HCT116 (cell line): ENCODE measurements around the gene KMT2E. TPM values are rescaled to one million over a fixed set of nuclear protein-coding genes. Genes with fewer than 3 reads are reported as not detected.

Experiments used
- ATAC-seq: fragments of 200-7000 bp; cut with Tn5 transposase; 2 replicates; pipeline ENCODE4 v1.9.1; 2020; ENCODE audit warnings: mild to moderate bottlenecking, moderate library complexity
- BruUV-seq: library from RNA; stranded (reverse); fragments of 400-500 nt; replicated peaks from 2 replicates; lab custom pipeline; 2021; lab: Mats Ljungman, UMichigan
- CTCF ChIA-PET: fragments of 300-600 bp; sonication (Branson Sonifier 250); formaldehyde crosslinking; loops from one replicate; lab custom pipeline; 2021; ENCODE audit warnings: antibody characterized with exemption; lab: Charles Lee
- POLR2A ChIA-PET: fragments of 300-600, 350-600 bp; sonication (Branson Sonifier 250); formaldehyde crosslinking; loops from one replicate; lab custom pipeline; 2021; ENCODE audit warnings: antibody characterized with exemption; lab: Charles Lee
- RAD21 ChIA-PET, 2 experiments: fragments of 300-600 bp; sonication (Branson Sonifier 250); formaldehyde crosslinking; loops; one replicate each; lab custom pipeline; 2023; ENCODE audit warnings: low total read pairs in 2 of 2; ENCODE audit not compliant: uncharacterized antibody in 2 of 2, unreplicated experiment in 2 of 2, low non-redundant PET in 1 of 2; lab: Charles Lee
- DNase-seq: peaks from one replicate; pipeline ENCODE4 v3.0.0-alpha.2; 2010; ENCODE audit warnings: low read depth, low spot score
- H2AFZ ChIP-seq: fragments of 200-600 bp; shearing (Covaris generic), sonication (generic); 2 replicates; pipeline ENCODE4 v1.6.1; 2017; ENCODE audit warnings: low read depth, mixed run types, mixed read lengths, antibody characterized with exemption, low read length; ENCODE audit not compliant: poor library complexity, severe bottlenecking
- H3K27ac ChIP-seq: 2 replicates; pipeline ENCODE4 v1.5.1; 2012; ENCODE audit warnings: low read depth, low read length
- H3K27me3 ChIP-seq: fragments of 200-600 bp; sonication (generic); 2 replicates; pipeline ENCODE4 v1.6.1; 2016; ENCODE audit warnings: mixed run types, low read length, mixed read lengths; ENCODE audit not compliant: insufficient read depth
- H3K36me3 ChIP-seq, 2 experiments: fragments of 200-500 bp in 1 of 2; fragments of 200-600 bp in 1 of 2; sonication (Bioruptor generic) in 1 of 2; sonication (generic) in 1 of 2; 2 replicates each; pipeline versions ENCODE4 v1.5.1 to v1.6.1; 2014 to 2016; ENCODE audit warnings: low read length in 2 of 2, inconsistent platforms in 1 of 2, mixed read lengths in 1 of 2, mixed run types in 1 of 2; ENCODE audit not compliant: insufficient read depth in 2 of 2, control insufficient read depth in 1 of 2
- H3K4me1 ChIP-seq, 2 experiments: fragments of 200-600 bp in 1 of 2; sonication (generic) in 1 of 2; 2 replicates each; pipeline versions ENCODE4 v1.5.1 to v1.6.1; 2012 to 2017; ENCODE audit warnings: low read length in 2 of 2, inconsistent platforms in 1 of 2, mild to moderate bottlenecking in 1 of 2, mixed read lengths in 1 of 2, mixed run types in 1 of 2, moderate library complexity in 1 of 2; ENCODE audit not compliant: insufficient read depth in 2 of 2, control insufficient read depth in 1 of 2
- H3K4me2 ChIP-seq: fragments of 200-600 bp; sonication (generic); 2 replicates; pipeline ENCODE4 v1.6.1; 2017; ENCODE audit warnings: mixed run types, low read length, mixed read lengths
- H3K4me3 ChIP-seq, 2 experiments: fragments of 200-600 bp in 1 of 2; sonication (generic) in 1 of 2; replicated peaks in 1 of 2; 2 replicates each; pipeline ENCODE4 v1.5.1; 2011 to 2016; ENCODE audit warnings: low read length in 2 of 2, control low read depth in 1 of 2, low read depth in 1 of 2, mild to moderate bottlenecking in 1 of 2, mixed read lengths in 1 of 2, mixed run types in 1 of 2
- H3K79me2 ChIP-seq: fragments of 200-600 bp; sonication (generic); 2 replicates; pipeline ENCODE4 v1.6.1; 2017; ENCODE audit warnings: mild to moderate bottlenecking, mixed run types, low read length, moderate library complexity, mixed read lengths; ENCODE audit not compliant: insufficient read depth
- H3K9ac ChIP-seq: fragments of 200-600 bp; sonication (generic); 2 replicates; pipeline ENCODE4 v1.6.1; 2016; ENCODE audit warnings: low read length, mixed read lengths
- H3K9me2 ChIP-seq: fragments of 200-600 bp; sonication (generic), shearing (Covaris generic); 2 replicates; pipeline ENCODE4 v1.6.1; 2017; ENCODE audit warnings: mixed run types, mild to moderate bottlenecking, moderate library complexity; ENCODE audit not compliant: insufficient read depth
- H3K9me3 ChIP-seq, 2 experiments: fragments of 200-500 bp in 1 of 2; fragments of 200-600 bp in 1 of 2; sonication (Bioruptor generic) in 1 of 2; sonication (generic) in 1 of 2; 2 replicates each; pipeline ENCODE4 v1.6.1; 2014 to 2017; ENCODE audit warnings: low read length in 2 of 2, mixed read lengths in 2 of 2, inconsistent platforms in 1 of 2, low read depth in 1 of 2, mild to moderate bottlenecking in 1 of 2, mixed run types in 1 of 2, moderate library complexity in 1 of 2; ENCODE audit not compliant: control insufficient read depth in 1 of 2, insufficient read depth in 1 of 2
- H4K20me1 ChIP-seq: fragments of 200-600 bp; sonication (generic), shearing (Covaris generic); 2 replicates; pipeline ENCODE4 v1.6.1; 2017; ENCODE audit warnings: mixed run types, mild to moderate bottlenecking, moderate library complexity; ENCODE audit not compliant: insufficient read depth
- CBX3 ChIP-seq: IDR thresholded peaks from 2 replicates; pipeline ENCODE4 v1.6.1; 2012; ENCODE audit warnings: low read depth
- EGR1 ChIP-seq: IDR thresholded peaks from 2 replicates; pipeline ENCODE4 v1.6.1; 2012; ENCODE audit warnings: low read depth
- ELF1 ChIP-seq: IDR thresholded peaks from 2 replicates; pipeline ENCODE4 v1.6.1; 2012; ENCODE audit warnings: low read depth, borderline replicate concordance
- EZH2 ChIP-seq: fragments of 200-600 bp; sonication (generic); IDR thresholded peaks from 2 replicates; pipeline ENCODE4 v1.6.1; 2017; ENCODE audit warnings: antibody characterized with exemption, mixed run types
- EZH2phosphoT487 ChIP-seq: fragments of 200-600 bp; IDR thresholded peaks from 2 replicates; pipeline ENCODE4 v1.6.1; 2018; ENCODE audit warnings: antibody characterized with exemption, borderline replicate concordance
- FOSL1 ChIP-seq: IDR thresholded peaks from 2 replicates; pipeline ENCODE4 v1.6.1; 2012; ENCODE audit warnings: low read depth
- JUND ChIP-seq: IDR thresholded peaks from 2 replicates; pipeline ENCODE4 v1.6.1; 2012
- RAD21 ChIP-seq: IDR thresholded peaks from 2 replicates; pipeline ENCODE4 v1.6.1; 2012; ENCODE audit warnings: low read depth, mild to moderate bottlenecking
- SIN3A ChIP-seq: IDR thresholded peaks from 2 replicates; pipeline ENCODE4 v1.6.1; 2012; ENCODE audit warnings: low read depth
- SP1 ChIP-seq: IDR thresholded peaks from 2 replicates; pipeline ENCODE4 v1.6.1; 2012; ENCODE audit warnings: low read depth
- SRF ChIP-seq: IDR thresholded peaks from 2 replicates; pipeline ENCODE4 v1.6.1; 2012; ENCODE audit warnings: low read depth
- ZNF274 ChIP-seq: fragments of 200-500 bp; sonication (Bioruptor generic); IDR thresholded peaks from 2 replicates; pipeline ENCODE4 v1.6.1; 2014; ENCODE audit warnings: mild to moderate bottlenecking, low read depth, low read length, inconsistent platforms
- intact Hi-C: fragments of 100-400 bp; cut with micrococcal nuclease; formaldehyde crosslinking; loops from 2 replicates; pipeline ENCODE4 v1.10.0; 2022
- total RNA-seq: library from RNA; stranded (reverse); gene quantifications from one replicate; pipeline ENCODE4 v1.2.1, GENCODE V29; 2021; ENCODE audit not compliant: unreplicated experiment
- TF ChIP-seq, protein P1 (sequence below): IDR thresholded peaks from 2 replicates; pipeline ENCODE4 v1.6.1; 2011; ENCODE audit warnings: mild to moderate bottlenecking, low read length, moderate library complexity; ENCODE audit not compliant: insufficient replicate concordance; ENCODE audit errors: extremely low read depth
- TF ChIP-seq, protein P2 (sequence below): IDR thresholded peaks from 2 replicates; pipeline ENCODE4 v1.6.1; 2012; ENCODE audit warnings: low read depth
- TF ChIP-seq, protein P3 (sequence below), 3 experiments: fragments of 200-600 bp in 1 of 3; sonication (generic) in 1 of 3; IDR thresholded peaks in 2 of 3; conservative IDR thresholded peaks in 1 of 3; 2 replicates each; pipeline ENCODE4 v1.5.1; 2012 to 2017; ENCODE audit warnings: low read depth in 2 of 3, low read length in 2 of 3, antibody characterized with exemption in 1 of 3, borderline replicate concordance in 1 of 3, control low read depth in 1 of 3, mild to moderate bottlenecking in 1 of 3, mixed read lengths in 1 of 3, mixed run types in 1 of 3, moderate library complexity in 1 of 3; ENCODE audit not compliant: insufficient read depth in 1 of 3

The KMT2E gene
- total RNA-seq, 1 experiment from 2014 or later = 39.8 TPM

DNA sequence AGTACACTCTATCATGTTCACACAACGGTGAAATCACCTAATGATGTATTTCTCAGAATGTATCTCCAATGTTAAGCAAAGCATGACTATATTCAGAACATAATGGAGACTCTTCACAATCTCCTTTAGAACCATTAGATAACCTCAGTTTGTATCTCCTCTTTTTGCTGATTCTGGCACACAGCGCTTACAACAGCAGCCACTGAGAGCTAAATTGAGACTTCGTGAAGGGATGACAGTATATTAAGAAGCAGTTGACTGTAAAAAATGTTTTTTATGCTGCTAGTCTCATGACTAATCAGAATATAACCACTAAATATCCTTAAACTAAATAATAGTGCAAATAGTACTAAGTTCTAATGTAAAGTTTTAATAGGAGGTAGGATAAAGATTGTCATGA, 46.9 kb downstream of the KMT2E start:
- peaks cover 18% of the 10 kb centered on the region; the same call in 1 of the 2 replicates for H4K20me1 ChIP-seq
- peaks cover 12 to 13% of the 10 kb centered on the region in 2 experiments for H3K36me3 ChIP-seq
- ATAC-seq (no peak), DNase-seq (no peak)
- peaks cover 86% of the 10 kb centered on the region for H3K79me2 ChIP-seq
- H3K4me1 ChIP-seq = no peaks in the 10 kb centered on the region
- intact Hi-C loops = loop anchor here (5.0 kb wide), 1 partner anchor 51 kb away; no protein-coding TSS in a partner anchor
- no TSS peak for BruUV-seq
- ChIA-PET POLR2A (no interaction called here), RAD21 (no interaction called here)
- H2AFZ ChIP-seq = no peak overlapping the region
- H3K4me3 ChIP-seq = no peak overlapping the region
- no peak overlapping the region for H3K27ac ChIP-seq
- no peak for TF ChIP-seq ELF1
- no peak for TF ChIP-seq CBX3
- TF ChIP-seq, protein P1, sequence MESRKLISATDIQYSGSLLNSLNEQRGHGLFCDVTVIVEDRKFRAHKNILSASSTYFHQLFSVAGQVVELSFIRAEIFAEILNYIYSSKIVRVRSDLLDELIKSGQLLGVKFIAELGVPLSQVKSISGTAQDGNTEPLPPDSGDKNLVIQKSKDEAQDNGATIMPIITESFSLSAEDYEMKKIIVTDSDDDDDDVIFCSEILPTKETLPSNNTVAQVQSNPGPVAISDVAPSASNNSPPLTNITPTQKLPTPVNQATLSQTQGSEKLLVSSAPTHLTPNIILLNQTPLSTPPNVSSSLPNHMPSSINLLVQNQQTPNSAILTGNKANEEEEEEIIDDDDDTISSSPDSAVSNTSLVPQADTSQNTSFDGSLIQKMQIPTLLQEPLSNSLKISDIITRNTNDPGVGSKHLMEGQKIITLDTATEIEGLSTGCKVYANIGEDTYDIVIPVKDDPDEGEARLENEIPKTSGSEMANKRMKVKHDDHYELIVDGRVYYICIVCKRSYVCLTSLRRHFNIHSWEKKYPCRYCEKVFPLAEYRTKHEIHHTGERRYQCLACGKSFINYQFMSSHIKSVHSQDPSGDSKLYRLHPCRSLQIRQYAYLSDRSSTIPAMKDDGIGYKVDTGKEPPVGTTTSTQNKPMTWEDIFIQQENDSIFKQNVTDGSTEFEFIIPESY = no peak
- no peak for TF ChIP-seq JUND
- TF ChIP-seq ZNF274 = no peak
- no peak for TF ChIP-seq SIN3A
- no peak for TF ChIP-seq EGR1
- TF ChIP-seq FOSL1 = no peak
- TF ChIP-seq, all 23 proteins: peak for 0
- CTCF ChIA-PET = no interaction called here
- H3K9me3 ChIP-seq = no peaks in the 10 kb centered on the region
- H3K9ac ChIP-seq = no peak overlapping the region
- H3K27me3 ChIP-seq = no peaks in the 10 kb centered on the region
- H3K9me2 ChIP-seq = no peaks in the 10 kb centered on the region
- no peak overlapping the region for H3K4me2 ChIP-seq

DNA sequence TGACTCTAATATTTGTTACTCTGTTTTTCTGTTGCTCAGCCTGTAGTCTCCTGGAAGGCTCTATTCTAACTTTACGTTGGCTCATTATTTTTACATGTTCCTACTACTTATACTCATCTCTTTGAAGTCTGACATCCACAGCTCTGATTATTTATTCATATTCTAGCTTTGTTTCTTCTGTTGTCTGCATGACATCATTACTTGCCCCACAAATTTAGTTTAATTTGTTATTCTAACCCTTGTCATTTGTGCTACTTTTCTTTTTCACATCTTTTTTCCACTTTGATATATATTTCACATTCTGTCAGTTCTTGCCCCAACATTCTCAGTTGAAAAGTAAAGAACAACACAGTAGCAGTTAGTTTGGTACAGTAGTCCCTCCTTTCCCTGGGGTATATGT, 51.1 kb downstream of the KMT2E start:
- CTCF ChIA-PET = no interaction called here
- Histone ChIP-seq H3K4me3 (no peak overlapping the region), H3K9me3 (no peaks in the 10 kb centered on the region), H3K79me2 (peaks cover 69% of the 10 kb centered on the region), H3K27me3 (no peaks in the 10 kb centered on the region), H3K9ac (no peak overlapping the region), H4K20me1 (peaks cover 9% of the 10 kb centered on the region; the same call in 1 of the 2 replicates), H3K4me1 (no peaks in the 10 kb centered on the region), H3K36me3 (peaks cover 15 to 23% of the 10 kb centered on the region in 2 experiments), H2AFZ (no peak overlapping the region), H3K27ac (no peak overlapping the region), H3K4me2 (no peak overlapping the region), H3K9me2 (no peaks in the 10 kb centered on the region)
- intact Hi-C loops = no loop called here
- BruUV-seq = no TSS peak
- POLR2A ChIA-PET = no interaction called here
- no peak for ATAC-seq
- no peak for DNase-seq
- RAD21 ChIA-PET = no interaction called here
- TF ChIP-seq, protein P2, sequence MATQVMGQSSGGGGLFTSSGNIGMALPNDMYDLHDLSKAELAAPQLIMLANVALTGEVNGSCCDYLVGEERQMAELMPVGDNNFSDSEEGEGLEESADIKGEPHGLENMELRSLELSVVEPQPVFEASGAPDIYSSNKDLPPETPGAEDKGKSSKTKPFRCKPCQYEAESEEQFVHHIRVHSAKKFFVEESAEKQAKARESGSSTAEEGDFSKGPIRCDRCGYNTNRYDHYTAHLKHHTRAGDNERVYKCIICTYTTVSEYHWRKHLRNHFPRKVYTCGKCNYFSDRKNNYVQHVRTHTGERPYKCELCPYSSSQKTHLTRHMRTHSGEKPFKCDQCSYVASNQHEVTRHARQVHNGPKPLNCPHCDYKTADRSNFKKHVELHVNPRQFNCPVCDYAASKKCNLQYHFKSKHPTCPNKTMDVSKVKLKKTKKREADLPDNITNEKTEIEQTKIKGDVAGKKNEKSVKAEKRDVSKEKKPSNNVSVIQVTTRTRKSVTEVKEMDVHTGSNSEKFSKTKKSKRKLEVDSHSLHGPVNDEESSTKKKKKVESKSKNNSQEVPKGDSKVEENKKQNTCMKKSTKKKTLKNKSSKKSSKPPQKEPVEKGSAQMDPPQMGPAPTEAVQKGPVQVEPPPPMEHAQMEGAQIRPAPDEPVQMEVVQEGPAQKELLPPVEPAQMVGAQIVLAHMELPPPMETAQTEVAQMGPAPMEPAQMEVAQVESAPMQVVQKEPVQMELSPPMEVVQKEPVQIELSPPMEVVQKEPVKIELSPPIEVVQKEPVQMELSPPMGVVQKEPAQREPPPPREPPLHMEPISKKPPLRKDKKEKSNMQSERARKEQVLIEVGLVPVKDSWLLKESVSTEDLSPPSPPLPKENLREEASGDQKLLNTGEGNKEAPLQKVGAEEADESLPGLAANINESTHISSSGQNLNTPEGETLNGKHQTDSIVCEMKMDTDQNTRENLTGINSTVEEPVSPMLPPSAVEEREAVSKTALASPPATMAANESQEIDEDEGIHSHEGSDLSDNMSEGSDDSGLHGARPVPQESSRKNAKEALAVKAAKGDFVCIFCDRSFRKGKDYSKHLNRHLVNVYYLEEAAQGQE = no peak
- no peak for TF ChIP-seq RAD21
- no peak for TF ChIP-seq SRF
- TF ChIP-seq, protein P3, sequence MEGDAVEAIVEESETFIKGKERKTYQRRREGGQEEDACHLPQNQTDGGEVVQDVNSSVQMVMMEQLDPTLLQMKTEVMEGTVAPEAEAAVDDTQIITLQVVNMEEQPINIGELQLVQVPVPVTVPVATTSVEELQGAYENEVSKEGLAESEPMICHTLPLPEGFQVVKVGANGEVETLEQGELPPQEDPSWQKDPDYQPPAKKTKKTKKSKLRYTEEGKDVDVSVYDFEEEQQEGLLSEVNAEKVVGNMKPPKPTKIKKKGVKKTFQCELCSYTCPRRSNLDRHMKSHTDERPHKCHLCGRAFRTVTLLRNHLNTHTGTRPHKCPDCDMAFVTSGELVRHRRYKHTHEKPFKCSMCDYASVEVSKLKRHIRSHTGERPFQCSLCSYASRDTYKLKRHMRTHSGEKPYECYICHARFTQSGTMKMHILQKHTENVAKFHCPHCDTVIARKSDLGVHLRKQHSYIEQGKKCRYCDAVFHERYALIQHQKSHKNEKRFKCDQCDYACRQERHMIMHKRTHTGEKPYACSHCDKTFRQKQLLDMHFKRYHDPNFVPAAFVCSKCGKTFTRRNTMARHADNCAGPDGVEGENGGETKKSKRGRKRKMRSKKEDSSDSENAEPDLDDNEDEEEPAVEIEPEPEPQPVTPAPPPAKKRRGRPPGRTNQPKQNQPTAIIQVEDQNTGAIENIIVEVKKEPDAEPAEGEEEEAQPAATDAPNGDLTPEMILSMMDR (IDR thresholded peaks at IDR 0.05 in 2 of 3, conservative IDR thresholded peaks at IDR 0.05 in 1 of 3; ENCODE audit: borderline replicate concordance in 1 of 3, insufficient read depth in 1 of 3, low read depth in 2 of 3, low read length in 2 of 3) = no peak
- TF ChIP-seq SP1 = no peak
- TF ChIP-seq EGR1 = no peak
- no peak for TF ChIP-seq EZH2phosphoT487
- no peak for TF ChIP-seq EZH2
- no peak for TF ChIP-seq FOSL1
